ENCODE results near the gene ESYT3. TPM values are rescaled to one million over a fixed set of nuclear protein-coding genes. Genes with fewer than 3 reads are reported as not detected.

The ESYT3 gene
- total and polyA plus RNA-seq, 2 of the 8 experiments (the other 6 are each of a cell fraction or from before 2014, with no cell fraction given), result 4.4 to 7.3 TPM

- TF ChIP-seq, protein P1, sequence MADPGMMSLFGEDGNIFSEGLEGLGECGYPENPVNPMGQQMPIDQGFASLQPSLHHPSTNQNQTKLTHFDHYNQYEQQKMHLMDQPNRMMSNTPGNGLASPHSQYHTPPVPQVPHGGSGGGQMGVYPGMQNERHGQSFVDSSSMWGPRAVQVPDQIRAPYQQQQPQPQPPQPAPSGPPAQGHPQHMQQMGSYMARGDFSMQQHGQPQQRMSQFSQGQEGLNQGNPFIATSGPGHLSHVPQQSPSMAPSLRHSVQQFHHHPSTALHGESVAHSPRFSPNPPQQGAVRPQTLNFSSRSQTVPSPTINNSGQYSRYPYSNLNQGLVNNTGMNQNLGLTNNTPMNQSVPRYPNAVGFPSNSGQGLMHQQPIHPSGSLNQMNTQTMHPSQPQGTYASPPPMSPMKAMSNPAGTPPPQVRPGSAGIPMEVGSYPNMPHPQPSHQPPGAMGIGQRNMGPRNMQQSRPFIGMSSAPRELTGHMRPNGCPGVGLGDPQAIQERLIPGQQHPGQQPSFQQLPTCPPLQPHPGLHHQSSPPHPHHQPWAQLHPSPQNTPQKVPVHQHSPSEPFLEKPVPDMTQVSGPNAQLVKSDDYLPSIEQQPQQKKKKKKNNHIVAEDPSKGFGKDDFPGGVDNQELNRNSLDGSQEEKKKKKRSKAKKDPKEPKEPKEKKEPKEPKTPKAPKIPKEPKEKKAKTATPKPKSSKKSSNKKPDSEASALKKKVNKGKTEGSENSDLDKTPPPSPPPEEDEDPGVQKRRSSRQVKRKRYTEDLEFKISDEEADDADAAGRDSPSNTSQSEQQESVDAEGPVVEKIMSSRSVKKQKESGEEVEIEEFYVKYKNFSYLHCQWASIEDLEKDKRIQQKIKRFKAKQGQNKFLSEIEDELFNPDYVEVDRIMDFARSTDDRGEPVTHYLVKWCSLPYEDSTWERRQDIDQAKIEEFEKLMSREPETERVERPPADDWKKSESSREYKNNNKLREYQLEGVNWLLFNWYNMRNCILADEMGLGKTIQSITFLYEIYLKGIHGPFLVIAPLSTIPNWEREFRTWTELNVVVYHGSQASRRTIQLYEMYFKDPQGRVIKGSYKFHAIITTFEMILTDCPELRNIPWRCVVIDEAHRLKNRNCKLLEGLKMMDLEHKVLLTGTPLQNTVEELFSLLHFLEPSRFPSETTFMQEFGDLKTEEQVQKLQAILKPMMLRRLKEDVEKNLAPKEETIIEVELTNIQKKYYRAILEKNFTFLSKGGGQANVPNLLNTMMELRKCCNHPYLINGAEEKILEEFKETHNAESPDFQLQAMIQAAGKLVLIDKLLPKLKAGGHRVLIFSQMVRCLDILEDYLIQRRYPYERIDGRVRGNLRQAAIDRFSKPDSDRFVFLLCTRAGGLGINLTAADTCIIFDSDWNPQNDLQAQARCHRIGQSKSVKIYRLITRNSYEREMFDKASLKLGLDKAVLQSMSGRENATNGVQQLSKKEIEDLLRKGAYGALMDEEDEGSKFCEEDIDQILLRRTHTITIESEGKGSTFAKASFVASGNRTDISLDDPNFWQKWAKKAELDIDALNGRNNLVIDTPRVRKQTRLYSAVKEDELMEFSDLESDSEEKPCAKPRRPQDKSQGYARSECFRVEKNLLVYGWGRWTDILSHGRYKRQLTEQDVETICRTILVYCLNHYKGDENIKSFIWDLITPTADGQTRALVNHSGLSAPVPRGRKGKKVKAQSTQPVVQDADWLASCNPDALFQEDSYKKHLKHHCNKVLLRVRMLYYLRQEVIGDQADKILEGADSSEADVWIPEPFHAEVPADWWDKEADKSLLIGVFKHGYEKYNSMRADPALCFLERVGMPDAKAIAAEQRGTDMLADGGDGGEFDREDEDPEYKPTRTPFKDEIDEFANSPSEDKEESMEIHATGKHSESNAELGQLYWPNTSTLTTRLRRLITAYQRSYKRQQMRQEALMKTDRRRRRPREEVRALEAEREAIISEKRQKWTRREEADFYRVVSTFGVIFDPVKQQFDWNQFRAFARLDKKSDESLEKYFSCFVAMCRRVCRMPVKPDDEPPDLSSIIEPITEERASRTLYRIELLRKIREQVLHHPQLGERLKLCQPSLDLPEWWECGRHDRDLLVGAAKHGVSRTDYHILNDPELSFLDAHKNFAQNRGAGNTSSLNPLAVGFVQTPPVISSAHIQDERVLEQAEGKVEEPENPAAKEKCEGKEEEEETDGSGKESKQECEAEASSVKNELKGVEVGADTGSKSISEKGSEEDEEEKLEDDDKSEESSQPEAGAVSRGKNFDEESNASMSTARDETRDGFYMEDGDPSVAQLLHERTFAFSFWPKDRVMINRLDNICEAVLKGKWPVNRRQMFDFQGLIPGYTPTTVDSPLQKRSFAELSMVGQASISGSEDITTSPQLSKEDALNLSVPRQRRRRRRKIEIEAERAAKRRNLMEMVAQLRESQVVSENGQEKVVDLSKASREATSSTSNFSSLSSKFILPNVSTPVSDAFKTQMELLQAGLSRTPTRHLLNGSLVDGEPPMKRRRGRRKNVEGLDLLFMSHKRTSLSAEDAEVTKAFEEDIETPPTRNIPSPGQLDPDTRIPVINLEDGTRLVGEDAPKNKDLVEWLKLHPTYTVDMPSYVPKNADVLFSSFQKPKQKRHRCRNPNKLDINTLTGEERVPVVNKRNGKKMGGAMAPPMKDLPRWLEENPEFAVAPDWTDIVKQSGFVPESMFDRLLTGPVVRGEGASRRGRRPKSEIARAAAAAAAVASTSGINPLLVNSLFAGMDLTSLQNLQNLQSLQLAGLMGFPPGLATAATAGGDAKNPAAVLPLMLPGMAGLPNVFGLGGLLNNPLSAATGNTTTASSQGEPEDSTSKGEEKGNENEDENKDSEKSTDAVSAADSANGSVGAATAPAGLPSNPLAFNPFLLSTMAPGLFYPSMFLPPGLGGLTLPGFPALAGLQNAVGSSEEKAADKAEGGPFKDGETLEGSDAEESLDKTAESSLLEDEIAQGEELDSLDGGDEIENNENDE (IDR thresholded peaks at IDR 0.05; ENCODE audit: insufficient replicate concordance, low read length), result no peak
- TF ChIP-seq CTBP2 (IDR thresholded peaks at IDR 0.05; ENCODE audit: borderline replicate concordance, insufficient read depth, insufficient read length, low read length) (no peak), CBX8 (IDR thresholded peaks at IDR 0.05; ENCODE audit: borderline replicate concordance, low read depth, low read length) (no peak), SRF (IDR thresholded peaks at IDR 0.05; ENCODE audit: low read depth, low read length) (no peak), KDM1A (IDR thresholded peaks at IDR 0.05; ENCODE audit: borderline replicate concordance, low read length) (no peak), POU5F1 (IDR thresholded peaks at IDR 0.05; ENCODE audit: low read depth, low read length) (no peak), CHD1 (IDR thresholded peaks at IDR 0.05; ENCODE audit: low read depth, low read length) (no peak), CBX5 (IDR thresholded peaks at IDR 0.05; ENCODE audit: low read depth, low read length) (no peak)
These were observed 15.8 kb downstream of the ESYT3 start (continued) for GRCh38 chr3:138450181-138450580.

Data from H1 (cell line).